BE2C (cell line): ENCODE results near the gene MSANTD1.

Experiments used
- DNase-seq: peaks from one replicate; pipeline ENCODE4 v3.0.0-alpha.2; 2020
- H3K27me3 ChIP-seq: fragments of 250-450 bp; sonication (Bioruptor Pico); 2 replicates; pipeline ENCODE4 v1.5.1; 2020; ENCODE audit warnings: mild to moderate bottlenecking
- H3K36me3 ChIP-seq: fragments of 250-450 bp; sonication (Bioruptor Pico); 2 replicates; pipeline ENCODE4 v1.5.1; 2020; ENCODE audit warnings: mild to moderate bottlenecking
- H3K4me1 ChIP-seq: fragments of 250-450 bp; sonication (Bioruptor Pico); 2 replicates; pipeline ENCODE4 v1.5.1; 2020
- H3K4me3 ChIP-seq: 2 replicates; pipeline ENCODE4 v1.5.1; 2011; ENCODE audit warnings: low read depth, low read length
- H3K9me3 ChIP-seq: fragments of 250-450 bp; sonication (Bioruptor Pico); 2 replicates; pipeline ENCODE4 v1.5.1; 2020
- CTCF ChIP-seq: IDR thresholded peaks from 2 replicates; pipeline ENCODE4 v1.5.1; 2012; ENCODE audit warnings: mild to moderate bottlenecking, low read depth, low read length

The MSANTD1 gene

GRCh38 chr4:3252831-3253641 lies 4.1 kb downstream of the MSANTD1 start:
- Histone ChIP-seq H3K4me1 (no peaks in the 10 kb centered on the region), H3K36me3 (no peaks in the 10 kb centered on the region), H3K4me3 (no peak overlapping the region), H3K27me3 (no peaks in the 10 kb centered on the region), H3K9me3 (no peaks in the 10 kb centered on the region; the same call in 1 of the 2 replicates)
- no peak for TF ChIP-seq CTCF
- no peak for DNase-seq

GRCh38 chr4:3253808-3254207 lies 4.8 kb downstream of the MSANTD1 start:
- TF ChIP-seq CTCF, result no peak
- Histone ChIP-seq H3K4me1 (no peaks in the 10 kb centered on the region), H3K9me3 (no peaks in the 10 kb centered on the region; the same call in 1 of the 2 replicates), H3K4me3 (no peak overlapping the region), H3K36me3 (no peaks in the 10 kb centered on the region), H3K27me3 (no peaks in the 10 kb centered on the region)
- DNase-seq, result no peak

- H3K27me3 ChIP-seq, result no peaks in the 10 kb centered on the region
- no peak for TF ChIP-seq CTCF
- no peak overlapping the region for H3K4me3 ChIP-seq
- H3K9me3 ChIP-seq, result no peaks in the 10 kb centered on the region; the same call in 1 of the 2 replicates
- H3K36me3 ChIP-seq, result no peaks in the 10 kb centered on the region
- no peak for DNase-seq
- H3K4me1 ChIP-seq, result no peaks in the 10 kb centered on the region
Measured at GRCh38 chr4:3254302-3255131, 5.6 kb downstream of the MSANTD1 start.

- no peak for TF ChIP-seq CTCF
- H3K4me3 ChIP-seq, result no peak overlapping the region
- peak; percentile 7 for DNase-seq
- no peaks in the 10 kb centered on the region for H3K27me3 ChIP-seq
- H3K4me1 ChIP-seq, result no peaks in the 10 kb centered on the region
- no peaks in the 10 kb centered on the region for H3K36me3 ChIP-seq
- H3K9me3 ChIP-seq, result no peaks in the 10 kb centered on the region; the same call in 1 of the 2 replicates
Measured at GRCh38 chr4:3255611-3256186, 6.7 kb downstream of the MSANTD1 start.

- Histone ChIP-seq H3K4me1 (no peaks in the 10 kb centered on the region), H3K36me3 (no peaks in the 10 kb centered on the region), H3K9me3 (no peaks in the 10 kb centered on the region), H3K27me3 (no peaks in the 10 kb centered on the region), H3K4me3 (no peak overlapping the region)
- no peak for DNase-seq
- TF ChIP-seq CTCF, result no peak
Measured at GRCh38 chr4:3256230-3257102, 7.5 kb downstream of the MSANTD1 start.
